ENCODE measurements around the gene AMER1.
A peak's percentile ranks its signal among the peaks of the same experiment; 100 is the strongest.

The AMER1 gene

DNA sequence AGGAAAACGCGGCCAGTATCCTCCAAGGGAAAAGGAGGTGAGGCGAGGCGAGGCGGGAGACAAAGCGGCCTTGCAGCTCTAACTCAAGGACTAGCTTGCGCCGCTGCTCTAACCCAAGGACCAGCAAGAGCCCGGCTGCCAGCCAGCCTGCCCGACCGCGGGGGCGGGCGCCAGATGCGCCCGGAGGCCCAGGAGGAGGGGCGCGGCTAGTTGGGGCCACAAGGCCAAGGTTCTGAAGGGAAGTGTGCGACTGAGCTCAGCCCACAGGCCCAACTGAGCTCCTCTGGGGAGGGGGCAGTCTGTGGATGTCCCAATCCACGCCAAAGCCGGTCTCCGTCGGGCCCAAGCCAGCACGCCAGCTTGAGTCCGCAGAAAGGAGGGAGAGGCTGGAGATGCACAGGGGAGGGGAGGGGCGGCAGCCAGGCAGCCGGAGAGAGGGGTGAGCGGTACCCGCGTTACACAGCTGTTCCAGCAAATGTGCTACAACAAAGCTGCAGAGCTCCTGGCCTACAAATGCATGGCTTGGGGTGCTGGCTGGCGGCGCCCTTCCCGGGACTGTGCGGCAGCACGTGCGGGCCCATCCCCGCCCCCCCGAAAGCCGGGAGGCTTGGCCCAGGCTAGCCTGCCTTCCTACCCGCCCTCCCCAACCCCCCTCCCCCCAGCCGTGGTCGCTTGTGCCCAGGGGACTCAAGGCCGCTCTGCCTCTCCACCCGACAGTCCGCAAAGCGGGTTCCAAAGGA is 637 bp downstream of the AMER1 start:
- TF ChIP-seq, protein P1, sequence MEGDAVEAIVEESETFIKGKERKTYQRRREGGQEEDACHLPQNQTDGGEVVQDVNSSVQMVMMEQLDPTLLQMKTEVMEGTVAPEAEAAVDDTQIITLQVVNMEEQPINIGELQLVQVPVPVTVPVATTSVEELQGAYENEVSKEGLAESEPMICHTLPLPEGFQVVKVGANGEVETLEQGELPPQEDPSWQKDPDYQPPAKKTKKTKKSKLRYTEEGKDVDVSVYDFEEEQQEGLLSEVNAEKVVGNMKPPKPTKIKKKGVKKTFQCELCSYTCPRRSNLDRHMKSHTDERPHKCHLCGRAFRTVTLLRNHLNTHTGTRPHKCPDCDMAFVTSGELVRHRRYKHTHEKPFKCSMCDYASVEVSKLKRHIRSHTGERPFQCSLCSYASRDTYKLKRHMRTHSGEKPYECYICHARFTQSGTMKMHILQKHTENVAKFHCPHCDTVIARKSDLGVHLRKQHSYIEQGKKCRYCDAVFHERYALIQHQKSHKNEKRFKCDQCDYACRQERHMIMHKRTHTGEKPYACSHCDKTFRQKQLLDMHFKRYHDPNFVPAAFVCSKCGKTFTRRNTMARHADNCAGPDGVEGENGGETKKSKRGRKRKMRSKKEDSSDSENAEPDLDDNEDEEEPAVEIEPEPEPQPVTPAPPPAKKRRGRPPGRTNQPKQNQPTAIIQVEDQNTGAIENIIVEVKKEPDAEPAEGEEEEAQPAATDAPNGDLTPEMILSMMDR (IDR thresholded peaks at IDR 0.05; ENCODE audit: low read depth, low read length): no peak
- H3K4me3 ChIP-seq (ENCODE audit: low read depth, low read length): peak overlapping the region; percentile 65

DNA sequence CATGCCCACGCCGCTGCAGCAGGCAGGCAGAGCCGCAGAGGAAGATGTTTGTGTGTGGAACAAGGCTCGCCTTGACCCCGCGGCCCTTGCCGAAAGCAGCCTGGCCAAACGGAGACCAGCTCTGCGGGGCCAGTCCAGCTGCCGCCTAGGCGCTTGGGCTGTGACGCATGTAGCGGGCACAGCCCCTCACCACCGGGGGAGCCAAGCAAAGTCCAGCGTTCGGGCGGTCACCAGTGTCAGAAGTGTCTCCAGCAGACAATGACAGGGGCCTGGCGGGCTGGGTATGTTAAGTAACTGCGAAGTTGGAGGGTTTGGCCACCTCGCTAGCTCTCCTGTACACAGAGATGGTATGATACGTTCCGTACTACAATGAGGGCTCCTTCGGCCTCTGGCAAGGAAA is 1.3 kb downstream of the AMER1 start:
- peak overlapping the region; percentile 65 for H3K4me3 ChIP-seq (ENCODE audit: low read depth, low read length)
- TF ChIP-seq, protein P1 (IDR thresholded peaks at IDR 0.05; ENCODE audit: low read depth, low read length): no peak

DNA sequence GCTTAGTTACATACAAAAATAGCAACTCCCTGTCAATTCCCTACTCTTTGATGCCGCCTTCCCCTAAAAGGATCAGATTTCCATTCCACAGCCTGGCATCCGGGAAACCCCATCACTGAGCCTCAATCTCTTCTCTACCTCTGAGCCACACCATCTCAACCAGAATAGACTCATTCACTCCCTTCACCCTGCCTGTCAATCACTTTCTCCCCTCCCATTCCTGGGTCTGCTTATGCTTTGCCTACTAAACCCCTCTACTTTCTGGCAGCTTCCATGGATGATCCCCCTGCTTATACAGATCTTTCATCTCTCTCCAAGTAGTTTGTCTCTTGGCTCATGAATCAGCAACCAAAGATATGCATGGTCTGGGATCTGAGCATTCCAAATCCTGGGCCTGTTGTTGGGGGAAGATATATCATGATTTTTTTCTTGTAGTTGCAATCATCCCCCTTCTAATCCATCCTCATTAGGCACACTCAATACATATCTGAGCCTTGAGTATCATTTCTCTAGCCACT is 2.6 kb downstream of the AMER1 start:
- no peak overlapping the region for H3K4me3 ChIP-seq (ENCODE audit: low read depth, low read length)
- TF ChIP-seq, protein P1 (IDR thresholded peaks at IDR 0.05; ENCODE audit: low read depth, low read length): no peak

DNA sequence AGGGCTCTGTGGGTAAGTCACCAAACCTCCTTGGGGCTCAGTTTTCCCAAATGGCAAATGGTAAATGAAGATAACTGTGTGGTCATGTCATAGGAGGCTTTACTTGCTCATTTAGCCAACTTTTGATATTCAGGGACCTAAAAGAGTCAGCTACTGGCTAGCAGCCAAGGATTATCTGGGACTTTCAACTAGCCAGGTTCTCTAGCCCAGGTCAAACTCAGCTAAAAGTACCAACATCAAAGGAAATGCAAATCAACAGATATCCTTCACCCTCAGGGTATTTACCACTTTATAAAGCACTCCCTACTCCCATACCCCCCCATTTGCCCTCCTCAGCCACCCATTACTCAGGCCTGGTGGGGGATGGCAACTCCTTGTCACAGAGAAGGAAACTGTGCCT is 7.5 kb downstream of the AMER1 start:
- no peak overlapping the region for H3K4me3 ChIP-seq (ENCODE audit: low read depth, low read length)
- TF ChIP-seq, protein P1 (IDR thresholded peaks at IDR 0.05; ENCODE audit: low read depth, low read length): no peak

DNA sequence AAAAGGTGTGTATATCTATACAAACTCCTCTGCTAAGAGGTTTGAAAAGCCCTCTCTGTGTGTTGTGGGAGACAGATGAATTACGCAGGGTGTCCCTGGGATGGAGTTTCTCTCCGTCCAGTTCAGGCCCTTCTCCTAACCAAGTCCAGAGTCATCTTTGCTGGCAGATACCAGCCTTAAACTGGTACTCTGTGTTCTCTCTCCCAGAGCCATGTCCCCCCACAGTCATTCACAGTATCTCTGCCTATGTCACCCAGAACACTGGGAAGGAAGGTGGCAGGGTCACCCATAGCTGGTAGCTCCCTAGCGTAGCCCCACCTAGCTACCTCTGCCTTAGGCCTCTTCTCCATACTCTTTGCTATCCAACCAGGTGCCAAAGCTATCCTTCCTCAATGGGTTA is 8.9 kb downstream of the AMER1 start:
- TF ChIP-seq, protein P1 (IDR thresholded peaks at IDR 0.05; ENCODE audit: low read depth, low read length): no peak
- no peak overlapping the region for H3K4me3 ChIP-seq (ENCODE audit: low read depth, low read length)

DNA sequence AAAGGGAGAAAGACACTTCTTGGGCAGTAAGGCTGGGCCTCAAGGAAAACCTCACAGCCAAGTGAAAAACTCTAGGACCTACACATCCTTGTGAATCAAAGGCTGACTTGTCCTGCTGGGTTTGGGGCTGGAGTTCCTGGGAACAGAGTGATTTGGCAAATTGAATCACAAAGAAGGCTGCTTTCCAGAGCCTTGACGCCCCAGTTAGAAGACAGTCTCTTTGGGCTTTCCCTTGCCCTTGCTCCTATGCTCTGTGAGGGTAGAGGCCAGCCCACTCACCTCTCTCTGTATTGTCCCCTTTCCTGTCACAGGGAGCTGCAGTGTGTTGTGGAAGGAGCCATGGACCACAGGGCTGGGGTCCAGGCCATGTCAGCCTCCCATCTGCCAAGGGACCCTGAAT is 9.6 kb downstream of the AMER1 start:
- TF ChIP-seq, protein P1 (IDR thresholded peaks at IDR 0.05; ENCODE audit: low read depth, low read length): no peak
- no peak overlapping the region for H3K4me3 ChIP-seq (ENCODE audit: low read depth, low read length)

DNA sequence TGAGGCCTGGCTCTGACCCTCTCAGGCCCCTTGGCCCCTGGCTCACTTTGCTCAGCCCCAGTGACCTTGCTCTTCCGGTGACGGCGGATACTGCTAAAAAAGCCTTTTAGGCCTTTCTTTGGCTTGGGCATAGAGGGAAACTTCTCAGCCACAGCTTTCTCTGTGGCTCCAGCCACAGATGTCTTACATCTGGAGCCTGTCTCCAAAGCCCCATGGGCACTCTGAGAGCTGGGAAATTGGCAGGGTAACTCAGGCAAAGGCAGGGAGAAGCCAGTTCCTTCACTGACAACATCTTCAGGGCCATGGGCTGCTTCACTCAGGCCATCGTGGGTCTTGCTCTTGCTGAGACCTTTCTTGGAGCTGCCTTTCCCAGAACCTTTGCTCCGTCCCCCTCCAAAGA is 12.8 kb downstream of the AMER1 start:
- TF ChIP-seq, protein P1 (IDR thresholded peaks at IDR 0.05; ENCODE audit: low read depth, low read length): no peak

More for the DNA sequence above, 12.8 kb downstream of the AMER1 start:
- H3K4me3 ChIP-seq (ENCODE audit: low read depth, low read length): no peak overlapping the region
